Stimulated activated CD4-positive, alpha-beta T cell treated with anti-CD3 and anti-CD28 coated beads, Interleukin-4, amount 100 ng/mL, for 48 hours (primary cell): ENCODE results near the gene FAF2.
"Not testable (repeated sequence)": the region's sequence is repeated elsewhere in the genome, so short reads cannot be mapped to it uniquely, and the experiment has no call there.

Experiments used
- DNase-seq, 2 donors: peaks; one replicate each; pipeline ENCODE4 v3.0.0-alpha.2; 2020; ENCODE audit warnings: low read depth in 2 of 2

The FAF2 gene

DNA sequence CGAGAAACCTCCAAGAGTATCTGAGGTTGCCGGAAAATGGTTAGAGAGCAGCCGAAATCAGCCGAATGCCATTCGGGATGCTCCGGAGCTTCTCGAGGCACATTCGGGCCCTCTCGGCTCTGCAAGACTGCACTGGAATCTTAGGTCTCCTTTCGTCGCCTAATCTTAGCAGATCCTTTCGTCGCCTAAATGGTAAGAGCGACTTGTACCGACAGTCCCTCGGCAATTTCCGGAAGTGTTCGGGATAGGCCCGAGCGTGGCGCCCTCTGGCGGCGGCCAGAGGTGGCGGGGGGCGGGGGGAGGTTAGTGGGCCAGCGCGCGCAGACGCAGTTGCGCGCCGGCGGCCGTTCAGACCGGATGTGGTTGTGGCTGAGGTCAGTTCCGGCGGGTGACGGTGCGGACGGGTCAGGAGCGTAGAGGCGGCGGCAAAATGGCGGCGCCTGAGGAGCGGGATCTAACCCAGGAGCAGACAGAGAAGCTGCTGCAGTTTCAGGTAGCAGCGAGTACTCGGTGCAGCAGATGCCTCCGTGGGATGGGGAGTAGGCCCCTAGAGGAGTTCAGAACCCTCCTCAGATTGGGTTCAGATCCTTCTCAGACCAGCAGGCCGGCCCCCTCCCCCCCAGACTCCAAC lies at the start of gene FAF2:
Gene FAF2, plus strand, starts transcription at position 408 of the 631 bp plus-strand sequence. Its CDS starts 23 bp downstream, at position 431.
- peak; percentile 94 to 97 for DNase-seq

GRCh38 chr5:176400382-176401156 lies 47.6 kb upstream of the FAF2 start:
- DNase-seq: no peak

DNA sequence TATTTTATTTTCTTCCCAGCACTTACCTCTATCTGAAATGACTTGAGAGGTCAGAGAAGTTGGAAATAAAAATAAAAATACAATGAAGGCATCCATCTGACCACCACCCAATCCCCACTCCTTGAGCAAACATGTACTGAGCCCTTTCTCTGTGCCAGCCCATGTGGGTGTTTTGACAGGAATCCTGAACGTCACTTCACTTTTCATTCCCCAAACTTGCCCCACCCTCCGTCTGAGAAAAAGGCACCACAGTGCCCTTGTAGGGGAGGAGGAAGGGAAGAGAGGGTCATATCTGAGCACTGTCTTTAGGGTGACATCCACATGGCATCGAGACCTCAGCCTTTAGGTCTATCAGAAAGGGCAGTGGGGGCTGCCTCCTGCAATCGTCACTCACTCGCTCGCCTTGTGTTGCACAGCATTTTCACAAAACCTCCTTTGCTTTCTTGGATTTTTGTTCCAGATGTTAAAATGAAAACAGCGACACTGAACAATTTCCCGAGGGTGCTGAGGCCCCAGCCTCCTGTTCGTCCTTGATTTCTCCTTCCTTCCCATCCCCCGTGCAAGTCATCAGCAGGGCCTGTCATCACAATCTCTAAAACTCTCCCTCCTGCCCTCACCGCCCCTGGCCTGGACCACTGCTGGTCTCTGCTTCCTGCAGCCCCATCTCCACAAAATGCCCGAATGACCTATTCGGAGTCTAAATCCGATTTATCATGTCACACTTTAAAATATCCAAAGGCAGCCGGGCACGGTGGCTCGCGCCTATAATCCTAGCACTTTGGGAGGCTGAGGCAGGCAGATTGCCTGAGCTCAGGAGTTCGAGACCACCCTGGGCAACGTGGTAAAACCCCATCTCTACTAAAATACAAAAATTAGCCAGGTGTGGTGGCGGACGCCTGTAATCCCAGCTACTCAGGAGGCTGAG lies 46.6 kb upstream of the FAF2 start:
- DNase-seq: no peak

DNA sequence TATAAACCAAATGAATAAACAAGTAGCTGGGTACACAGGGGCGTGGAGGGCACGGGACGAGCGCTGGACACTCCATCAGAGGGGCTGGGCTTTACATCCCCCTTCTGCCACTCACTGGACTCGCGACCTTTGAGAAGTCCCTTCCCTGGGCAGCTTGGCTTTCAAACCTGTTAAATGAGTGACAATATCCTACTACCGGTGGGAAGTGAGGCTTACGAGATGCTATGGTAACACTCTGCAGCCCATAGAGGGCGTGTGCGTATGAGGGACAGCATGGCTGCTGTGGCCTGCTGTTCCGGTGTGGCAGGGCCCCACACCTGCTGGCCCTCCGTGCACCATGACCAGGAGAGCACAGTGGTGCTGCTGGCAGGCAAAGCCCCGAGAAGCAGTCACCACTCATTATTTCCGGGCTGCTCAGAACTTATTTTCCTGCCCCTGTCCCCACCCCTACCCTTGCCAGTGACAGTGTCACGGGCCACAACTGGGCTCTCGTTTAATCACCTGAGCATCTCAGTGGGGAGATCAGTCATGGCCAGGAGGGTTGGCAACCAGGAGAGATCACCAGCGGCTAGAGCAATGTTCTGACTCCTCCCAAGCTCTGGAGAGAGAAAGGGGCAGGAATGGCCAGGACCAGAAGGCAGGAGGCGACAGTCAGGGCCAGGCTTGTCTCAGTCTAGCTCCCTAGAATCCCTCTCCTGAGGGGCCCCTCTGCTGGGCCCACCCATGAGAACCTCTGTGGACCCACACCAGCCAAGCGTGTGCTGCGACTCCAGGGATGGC lies 42.3 kb upstream of the FAF2 start:
- no peak for DNase-seq

GRCh38 chr5:176406436-176407052 lies 41.6 kb upstream of the FAF2 start:
- DNase-seq: no peak

- no peak for DNase-seq
Observed at GRCh38 chr5:176407456-176408251, 40.5 kb upstream of the FAF2 start.

- not testable (repeated sequence) for DNase-seq
Observed at GRCh38 chr5:176408252-176408573, 40.0 kb upstream of the FAF2 start.

GRCh38 chr5:176408590-176408989 lies 39.6 kb upstream of the FAF2 start:
- no peak for DNase-seq

- DNase-seq: no peak
Observed at GRCh38 chr5:176409765-176410164, 38.4 kb upstream of the FAF2 start.

DNA sequence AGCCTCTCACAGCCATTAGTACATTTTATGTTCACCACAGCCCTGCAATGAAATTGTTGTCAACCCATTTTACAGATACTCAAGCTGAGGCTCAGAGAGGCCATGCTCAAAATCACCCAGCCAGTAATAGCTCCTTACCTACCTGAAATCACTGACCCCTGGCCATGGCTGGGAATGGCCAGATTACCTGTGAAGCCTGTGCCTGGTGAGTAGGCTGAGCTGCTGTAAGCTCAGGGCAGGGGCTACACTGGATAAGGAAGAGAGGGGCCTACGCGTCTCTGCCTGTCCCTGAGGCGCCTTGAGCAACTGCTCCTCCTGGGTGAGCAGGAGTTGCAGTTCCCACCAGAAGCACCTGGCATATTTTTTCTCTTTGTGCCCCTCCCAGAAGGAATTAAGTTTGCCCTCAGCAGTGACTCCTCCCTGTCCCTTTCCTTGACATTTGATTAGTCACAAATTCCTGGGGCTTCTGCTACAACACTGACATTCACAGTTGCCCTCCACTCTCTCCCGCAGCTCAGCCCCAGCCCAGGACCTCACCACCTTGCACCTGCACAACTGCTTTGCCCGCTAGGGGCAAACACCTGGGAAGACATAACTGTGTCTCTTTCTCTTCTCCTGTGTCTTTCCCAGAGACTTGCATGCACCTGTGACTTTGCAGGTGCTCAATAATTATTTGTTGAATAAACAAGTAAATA lies 37.6 kb upstream of the FAF2 start:
- DNase-seq: no peak

DNA sequence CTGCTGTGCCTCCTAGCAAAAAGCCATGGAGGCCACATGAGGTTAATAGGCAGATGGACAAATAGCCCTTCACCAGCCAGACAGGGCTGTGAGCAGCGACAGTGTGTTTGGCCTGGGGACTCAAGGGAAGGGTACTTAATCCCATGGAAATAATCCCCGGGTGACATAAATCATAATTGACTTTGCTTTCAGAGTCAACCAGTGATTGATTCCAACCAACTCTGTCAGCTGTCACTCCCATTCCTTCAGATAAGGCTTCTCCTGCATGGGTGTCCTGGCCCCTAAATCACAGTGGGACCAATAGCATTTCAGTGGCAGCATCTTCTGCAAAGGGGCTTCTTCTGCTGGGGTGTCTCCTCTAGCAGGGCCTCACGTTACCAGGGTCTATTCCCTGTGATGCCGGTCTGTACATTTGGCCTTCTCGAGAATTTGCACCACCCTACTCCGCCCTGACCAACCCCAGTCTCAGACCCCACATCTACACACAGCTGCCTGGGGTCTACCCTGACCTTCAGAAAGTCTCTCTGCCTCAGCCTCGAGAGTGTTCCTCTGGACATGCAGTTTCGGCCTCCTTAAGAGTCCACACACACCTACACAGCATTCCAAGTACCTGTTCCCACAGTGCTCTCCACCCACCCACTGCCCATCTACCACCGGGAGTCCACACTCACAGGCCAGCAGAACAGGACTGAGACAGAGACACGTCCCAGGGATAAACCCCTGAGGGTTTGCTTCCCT lies 35.5 kb upstream of the FAF2 start:
- no peak for DNase-seq

DNA sequence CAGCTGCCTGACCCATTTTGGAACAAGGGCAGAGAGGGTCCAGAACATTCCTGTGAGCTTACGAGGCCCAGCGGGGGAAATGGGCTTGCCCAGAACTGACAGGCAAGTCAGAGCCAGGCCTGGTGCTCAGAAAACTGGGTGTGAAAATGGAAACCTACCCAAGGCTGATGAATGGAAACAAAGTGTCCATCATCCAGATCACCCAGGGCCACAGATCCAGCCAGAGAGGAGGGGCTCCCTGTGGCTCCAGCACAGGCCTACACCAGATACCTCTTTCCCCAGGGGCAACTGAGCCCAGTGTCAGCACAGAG lies 35.0 kb upstream of the FAF2 start:
- no peak for DNase-seq

- no peak for DNase-seq
Observed at GRCh38 chr5:176413709-176414191, 34.4 kb upstream of the FAF2 start.

DNA sequence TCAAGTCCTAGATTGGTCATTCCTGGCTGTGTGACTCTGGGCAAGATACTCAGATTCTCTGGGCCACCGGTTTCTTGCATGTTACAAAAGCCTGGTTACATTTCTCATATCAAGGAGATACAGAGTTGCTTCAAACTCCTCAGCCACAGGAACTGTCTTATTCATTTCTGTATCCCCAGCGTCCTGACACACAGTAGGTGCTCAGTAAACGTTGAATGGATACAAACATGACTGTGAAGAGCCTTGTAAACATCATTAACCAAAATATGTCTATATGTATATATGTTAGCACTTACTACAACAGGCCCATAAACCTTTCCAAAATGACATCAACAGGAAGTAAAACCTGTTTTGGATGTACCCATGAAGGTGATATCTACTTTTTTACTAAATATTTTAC lies 33.5 kb upstream of the FAF2 start:
- no peak for DNase-seq

DNA sequence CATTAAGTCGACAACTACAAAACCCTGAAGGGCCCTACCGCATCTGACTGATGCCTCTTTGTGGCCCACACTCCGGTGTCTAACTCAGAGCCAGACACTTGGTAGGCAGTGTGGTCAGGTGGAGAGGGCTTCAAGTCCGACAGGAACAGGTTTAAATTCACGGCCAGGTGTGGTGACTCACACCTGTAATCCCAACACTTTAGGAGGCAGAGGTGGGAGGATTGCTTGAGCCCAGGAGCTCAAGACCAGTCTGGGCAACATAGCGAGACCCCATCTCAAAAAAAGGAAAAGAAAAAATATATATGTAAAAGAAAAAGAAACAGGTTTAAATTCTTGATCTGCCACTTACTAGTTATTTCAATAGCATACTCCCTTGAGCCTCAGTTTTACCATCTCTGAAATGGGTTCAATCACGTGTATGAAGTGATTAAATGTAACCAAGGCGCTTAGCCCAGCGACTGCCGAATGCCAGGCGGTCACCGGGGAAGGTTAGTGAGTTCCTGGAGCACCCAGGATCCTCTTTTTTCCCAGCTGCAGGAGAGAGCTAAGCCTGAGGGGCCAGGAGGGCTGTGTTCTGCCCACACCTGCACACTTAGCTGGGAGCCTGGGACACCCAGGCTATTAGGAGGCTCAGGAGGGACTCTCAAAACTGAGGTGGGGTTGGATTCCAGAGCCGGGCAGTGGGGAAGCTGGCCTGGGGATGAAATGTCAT lies 32.8 kb upstream of the FAF2 start:
- no peak for DNase-seq

DNA sequence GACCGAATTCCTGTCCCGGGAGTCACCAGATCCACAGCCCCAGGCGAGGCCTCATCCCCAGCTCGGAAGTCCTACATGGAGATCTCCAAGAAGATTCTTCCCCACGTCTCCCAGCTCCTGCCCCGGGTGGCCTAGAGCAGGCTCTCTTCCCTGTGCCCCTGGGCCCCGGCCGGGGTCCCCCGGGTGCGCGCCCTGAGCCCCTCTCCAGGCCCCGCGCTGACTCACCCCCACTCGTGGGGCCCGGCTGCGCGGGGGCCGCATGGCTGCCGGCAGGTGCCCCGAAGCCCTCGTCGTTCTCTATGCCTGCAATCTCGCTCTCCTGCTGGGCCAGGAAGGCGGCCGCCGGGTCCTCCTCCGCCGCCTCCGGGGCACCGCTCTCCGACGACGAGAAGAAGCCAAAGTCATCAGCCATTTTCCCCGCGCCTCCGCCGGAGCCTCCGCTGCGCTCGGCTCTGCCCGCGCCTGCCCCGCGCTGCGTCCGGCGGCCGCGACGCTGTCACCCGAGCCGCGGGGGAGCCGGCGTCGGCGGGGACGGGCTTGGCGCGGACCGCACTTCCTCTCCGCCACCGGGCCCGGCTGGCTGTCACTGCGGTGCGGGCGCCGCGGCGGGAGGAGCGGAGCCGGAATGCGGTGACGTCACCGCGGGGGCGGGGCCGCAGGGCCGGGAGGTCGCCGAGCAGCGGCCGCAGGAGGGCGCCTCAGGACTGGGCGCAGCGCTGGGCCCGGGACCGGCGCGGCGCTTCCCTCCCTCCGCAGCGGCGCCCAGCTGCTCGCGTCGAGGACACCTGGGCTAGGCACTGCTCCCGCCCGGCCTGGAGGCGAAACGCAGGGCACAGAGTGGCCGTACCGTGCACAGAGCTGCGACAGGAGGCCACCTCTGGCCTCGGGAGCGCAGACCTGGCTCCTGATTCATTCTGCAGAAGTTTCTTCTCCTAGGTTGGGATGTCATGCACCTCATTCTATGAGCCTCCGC lies 31.9 kb upstream of the FAF2 start, which contains the start of gene CLTB:
Gene CLTB, minus strand, starts transcription at position 588 of the 973 bp plus-strand sequence. Its CDS starts 176 bp downstream, at position 412.
- peak; percentile 85 to 89 for DNase-seq

GRCh38 chr5:176416965-176417364 lies 31.2 kb upstream of the FAF2 start:
- no peak for DNase-seq
